SK-N-SH treated with all-trans-retinoic acid at 6 μM for 48 hours (cell line): Measurements from ENCODE around the gene PRRG1.

Experiments
- ATAC-seq: fragments of 200-7000 bp; cut with Tn5 transposase; 3 replicates; pipeline ENCODE4 v1.9.1; 2020; ENCODE audit warnings: mild to moderate bottlenecking, moderate library complexity
- BACH2 ChIP-seq: fragments of 250-450 bp; sonication (Bioruptor Pico); IDR thresholded peaks from 2 replicates; pipeline ENCODE4 v1.9.0; 2021; ENCODE audit warnings: mild to moderate bottlenecking, borderline replicate concordance
- CSDC2 ChIP-seq: fragments of 250-450 bp; sonication (Bioruptor Pico); IDR thresholded peaks from 2 replicates; pipeline ENCODE4 v1.5.0; 2020; ENCODE audit warnings: mild to moderate bottlenecking, moderate library complexity
- GLIS3 ChIP-seq: fragments of 250-450 bp; sonication (Bioruptor Pico); IDR thresholded peaks from 2 replicates; pipeline ENCODE4 v1.5.0; 2020; ENCODE audit warnings: mild to moderate bottlenecking, moderate library complexity
- ISL1 ChIP-seq: fragments of 250-450 bp; sonication (Bioruptor Pico); IDR thresholded peaks from 2 replicates; pipeline ENCODE4 v2.1.2; 2022; ENCODE audit warnings: mild to moderate bottlenecking, moderate library complexity
- OSR1 ChIP-seq: fragments of 250-450 bp; sonication (Bioruptor Pico); IDR thresholded peaks from 2 replicates; pipeline ENCODE4 v1.8.0; 2022; ENCODE audit warnings: moderate library complexity, mild to moderate bottlenecking, inconsistent platforms
- PPARA ChIP-seq: fragments of 250-450 bp; sonication (Bioruptor Pico); IDR thresholded peaks from 2 replicates; pipeline ENCODE4 v1.5.0; 2020; ENCODE audit warnings: mild to moderate bottlenecking, borderline replicate concordance
- SNAI2 ChIP-seq: fragments of 250-450 bp; sonication (Bioruptor Pico); IDR thresholded peaks from 2 replicates; pipeline ENCODE4 v1.5.0; 2020; ENCODE audit warnings: mild to moderate bottlenecking, moderate library complexity
- TCF4 ChIP-seq: fragments of 250-450 bp; sonication (Bioruptor Pico); IDR thresholded peaks from 2 replicates; pipeline ENCODE4 v1.8.0; 2021; ENCODE audit warnings: mild to moderate bottlenecking, moderate library complexity, borderline replicate concordance
- TOX ChIP-seq: fragments of 250-450 bp; sonication (Bioruptor Pico); IDR thresholded peaks from 2 replicates; pipeline ENCODE4 v1.8.0; 2021; ENCODE audit warnings: mild to moderate bottlenecking, moderate library complexity, borderline replicate concordance
- ZC3H10 ChIP-seq: fragments of 250-450 bp; sonication (Bioruptor Pico); IDR thresholded peaks from 2 replicates; pipeline ENCODE4 v1.5.1; 2021; ENCODE audit warnings: mild to moderate bottlenecking, moderate library complexity
- ZFP3 ChIP-seq: fragments of 250-450 bp; sonication (Bioruptor Pico); IDR thresholded peaks from 2 replicates; pipeline ENCODE4 v1.5.0; 2020; ENCODE audit warnings: mild to moderate bottlenecking, moderate library complexity
- ZFP30 ChIP-seq: fragments of 450-650 bp; formaldehyde crosslinking; IDR thresholded peaks from 2 replicates; pipeline ENCODE4 v1.5.0; 2022; ENCODE audit warnings: mild to moderate bottlenecking, moderate library complexity
- ZNF565 ChIP-seq: fragments of 450-650 bp; formaldehyde crosslinking; conservative IDR thresholded peaks from 2 replicates; pipeline ENCODE4 v1.5.0; 2020; ENCODE audit warnings: low read depth, mild to moderate bottlenecking, moderate library complexity
- ZNF8 ChIP-seq: fragments of 450-650 bp; formaldehyde crosslinking; IDR thresholded peaks from 2 replicates; pipeline ENCODE4 v1.5.0; 2020; ENCODE audit warnings: mild to moderate bottlenecking, moderate library complexity
- TF ChIP-seq, protein P1 (sequence below): fragments of 250-450 bp; sonication (Bioruptor Pico); IDR thresholded peaks from 2 replicates; pipeline ENCODE4 v1.8.0; 2020; ENCODE audit warnings: mild to moderate bottlenecking, moderate library complexity, borderline replicate concordance
- TF ChIP-seq, protein P2 (sequence below): fragments of 250-450 bp; sonication (Bioruptor Pico); IDR thresholded peaks from 2 replicates; pipeline ENCODE4 v1.8.0; 2021; ENCODE audit warnings: low read depth, mild to moderate bottlenecking, moderate library complexity, borderline replicate concordance
- TF ChIP-seq, protein P3 (sequence below): fragments of 250-450 bp; sonication (Bioruptor Pico); IDR thresholded peaks from 2 replicates; pipeline ENCODE4 v1.5.1; 2021; ENCODE audit warnings: mild to moderate bottlenecking, moderate library complexity
- TF ChIP-seq, protein P4 (sequence below): fragments of 250-450 bp; sonication (Bioruptor Pico); IDR thresholded peaks from 2 replicates; pipeline ENCODE4 v1.5.0; 2020; ENCODE audit warnings: mild to moderate bottlenecking, moderate library complexity
- TF ChIP-seq, protein P5 (sequence below): fragments of 250-450 bp; sonication (Bioruptor Pico); IDR thresholded peaks from 2 replicates; pipeline ENCODE4 v1.5.1; 2020; ENCODE audit warnings: low read depth, mild to moderate bottlenecking, moderate library complexity

The PRRG1 gene

DNA sequence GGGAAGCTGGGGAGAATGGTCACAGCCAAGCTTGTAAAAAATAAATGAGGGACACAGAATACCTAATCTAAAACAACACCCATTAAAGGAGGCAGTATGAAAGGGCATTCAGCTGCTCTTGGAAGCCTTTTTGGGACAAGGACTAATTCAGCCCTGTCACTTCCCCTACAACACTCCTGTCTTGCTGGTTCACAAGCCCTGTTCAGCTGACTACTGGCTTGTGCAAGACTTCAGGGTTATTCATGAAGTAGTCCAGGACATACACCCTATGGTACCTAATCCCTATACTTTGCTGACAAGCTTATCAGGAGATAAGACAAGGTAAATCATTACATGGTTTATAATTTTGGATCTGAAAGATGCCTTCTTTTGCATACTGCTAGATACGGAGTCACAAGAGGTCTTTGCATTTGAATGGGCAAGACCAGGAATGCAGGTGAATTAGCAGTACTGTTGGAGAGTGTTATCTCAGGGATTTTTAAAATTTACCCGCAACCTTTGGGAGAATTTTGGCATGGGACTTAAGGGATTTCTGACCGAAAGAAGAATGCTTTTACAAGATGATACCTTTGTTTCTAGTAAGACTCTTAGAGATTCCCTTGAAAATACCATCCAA lies 119.1 kb downstream of the PRRG1 start:
- TF ChIP-seq ISL1 (no peak), BACH2 (no peak), ZFP30 (CRISPR knock-in tag) (no peak), ZC3H10 (CRISPR knock-in tag) (no peak), TCF4 (CRISPR knock-in tag) (no peak), TOX (CRISPR knock-in tag) (no peak), CSDC2 (CRISPR knock-in tag) (no peak), SNAI2 (no peak), ZNF565 (CRISPR knock-in tag) (no peak), OSR1 (CRISPR knock-in tag) (no peak), PPARA (CRISPR knock-in tag) (no peak), GLIS3 (CRISPR knock-in tag) (no peak)
- TF ChIP-seq, protein P1, sequence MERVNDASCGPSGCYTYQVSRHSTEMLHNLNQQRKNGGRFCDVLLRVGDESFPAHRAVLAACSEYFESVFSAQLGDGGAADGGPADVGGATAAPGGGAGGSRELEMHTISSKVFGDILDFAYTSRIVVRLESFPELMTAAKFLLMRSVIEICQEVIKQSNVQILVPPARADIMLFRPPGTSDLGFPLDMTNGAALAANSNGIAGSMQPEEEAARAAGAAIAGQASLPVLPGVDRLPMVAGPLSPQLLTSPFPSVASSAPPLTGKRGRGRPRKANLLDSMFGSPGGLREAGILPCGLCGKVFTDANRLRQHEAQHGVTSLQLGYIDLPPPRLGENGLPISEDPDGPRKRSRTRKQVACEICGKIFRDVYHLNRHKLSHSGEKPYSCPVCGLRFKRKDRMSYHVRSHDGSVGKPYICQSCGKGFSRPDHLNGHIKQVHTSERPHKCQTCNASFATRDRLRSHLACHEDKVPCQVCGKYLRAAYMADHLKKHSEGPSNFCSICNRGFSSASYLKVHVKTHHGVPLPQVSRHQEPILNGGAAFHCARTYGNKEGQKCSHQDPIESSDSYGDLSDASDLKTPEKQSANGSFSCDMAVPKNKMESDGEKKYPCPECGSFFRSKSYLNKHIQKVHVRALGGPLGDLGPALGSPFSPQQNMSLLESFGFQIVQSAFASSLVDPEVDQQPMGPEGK = no peak
- TF ChIP-seq, protein P2, sequence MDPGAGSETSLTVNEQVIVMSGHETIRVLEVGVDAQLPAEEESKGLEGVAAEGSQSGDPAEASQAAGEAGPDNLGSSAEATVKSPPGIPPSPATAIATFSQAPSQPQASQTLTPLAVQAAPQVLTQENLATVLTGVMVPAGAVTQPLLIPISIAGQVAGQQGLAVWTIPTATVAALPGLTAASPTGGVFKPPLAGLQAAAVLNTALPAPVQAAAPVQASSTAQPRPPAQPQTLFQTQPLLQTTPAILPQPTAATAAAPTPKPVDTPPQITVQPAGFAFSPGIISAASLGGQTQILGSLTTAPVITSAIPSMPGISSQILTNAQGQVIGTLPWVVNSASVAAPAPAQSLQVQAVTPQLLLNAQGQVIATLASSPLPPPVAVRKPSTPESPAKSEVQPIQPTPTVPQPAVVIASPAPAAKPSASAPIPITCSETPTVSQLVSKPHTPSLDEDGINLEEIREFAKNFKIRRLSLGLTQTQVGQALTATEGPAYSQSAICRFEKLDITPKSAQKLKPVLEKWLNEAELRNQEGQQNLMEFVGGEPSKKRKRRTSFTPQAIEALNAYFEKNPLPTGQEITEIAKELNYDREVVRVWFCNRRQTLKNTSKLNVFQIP = no peak
- TF ChIP-seq, protein P3, sequence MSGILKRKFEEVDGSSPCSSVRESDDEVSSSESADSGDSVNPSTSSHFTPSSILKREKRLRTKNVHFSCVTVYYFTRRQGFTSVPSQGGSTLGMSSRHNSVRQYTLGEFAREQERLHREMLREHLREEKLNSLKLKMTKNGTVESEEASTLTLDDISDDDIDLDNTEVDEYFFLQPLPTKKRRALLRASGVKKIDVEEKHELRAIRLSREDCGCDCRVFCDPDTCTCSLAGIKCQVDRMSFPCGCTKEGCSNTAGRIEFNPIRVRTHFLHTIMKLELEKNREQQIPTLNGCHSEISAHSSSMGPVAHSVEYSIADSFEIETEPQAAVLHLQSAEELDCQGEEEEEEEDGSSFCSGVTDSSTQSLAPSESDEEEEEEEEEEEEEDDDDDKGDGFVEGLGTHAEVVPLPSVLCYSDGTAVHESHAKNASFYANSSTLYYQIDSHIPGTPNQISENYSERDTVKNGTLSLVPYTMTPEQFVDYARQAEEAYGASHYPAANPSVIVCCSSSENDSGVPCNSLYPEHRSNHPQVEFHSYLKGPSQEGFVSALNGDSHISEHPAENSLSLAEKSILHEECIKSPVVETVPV = no peak
- no peak for ATAC-seq

DNA sequence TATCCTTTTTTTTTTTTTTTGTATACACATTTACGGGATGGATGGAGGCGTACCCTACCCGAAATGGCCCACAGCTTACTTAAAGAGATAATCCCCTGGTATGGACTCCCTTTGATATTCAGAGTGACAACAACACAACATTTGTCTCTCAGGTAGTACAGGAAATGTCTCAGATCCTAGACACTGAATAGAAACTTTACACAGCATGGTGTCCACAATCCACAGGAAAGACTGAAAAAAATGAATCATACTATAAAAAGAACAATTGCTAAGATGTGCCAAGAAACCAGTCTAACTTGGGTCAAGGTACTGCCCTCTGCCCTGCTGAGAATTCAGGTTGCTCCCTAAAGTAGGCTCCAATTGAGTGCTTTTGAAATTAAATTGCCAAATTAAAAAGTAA lies 121.5 kb downstream of the PRRG1 start:
- ATAC-seq = no peak
- TF ChIP-seq TOX (CRISPR knock-in tag) = no peak
- TF ChIP-seq OSR1 (CRISPR knock-in tag) = no peak
- TF ChIP-seq, protein P4, sequence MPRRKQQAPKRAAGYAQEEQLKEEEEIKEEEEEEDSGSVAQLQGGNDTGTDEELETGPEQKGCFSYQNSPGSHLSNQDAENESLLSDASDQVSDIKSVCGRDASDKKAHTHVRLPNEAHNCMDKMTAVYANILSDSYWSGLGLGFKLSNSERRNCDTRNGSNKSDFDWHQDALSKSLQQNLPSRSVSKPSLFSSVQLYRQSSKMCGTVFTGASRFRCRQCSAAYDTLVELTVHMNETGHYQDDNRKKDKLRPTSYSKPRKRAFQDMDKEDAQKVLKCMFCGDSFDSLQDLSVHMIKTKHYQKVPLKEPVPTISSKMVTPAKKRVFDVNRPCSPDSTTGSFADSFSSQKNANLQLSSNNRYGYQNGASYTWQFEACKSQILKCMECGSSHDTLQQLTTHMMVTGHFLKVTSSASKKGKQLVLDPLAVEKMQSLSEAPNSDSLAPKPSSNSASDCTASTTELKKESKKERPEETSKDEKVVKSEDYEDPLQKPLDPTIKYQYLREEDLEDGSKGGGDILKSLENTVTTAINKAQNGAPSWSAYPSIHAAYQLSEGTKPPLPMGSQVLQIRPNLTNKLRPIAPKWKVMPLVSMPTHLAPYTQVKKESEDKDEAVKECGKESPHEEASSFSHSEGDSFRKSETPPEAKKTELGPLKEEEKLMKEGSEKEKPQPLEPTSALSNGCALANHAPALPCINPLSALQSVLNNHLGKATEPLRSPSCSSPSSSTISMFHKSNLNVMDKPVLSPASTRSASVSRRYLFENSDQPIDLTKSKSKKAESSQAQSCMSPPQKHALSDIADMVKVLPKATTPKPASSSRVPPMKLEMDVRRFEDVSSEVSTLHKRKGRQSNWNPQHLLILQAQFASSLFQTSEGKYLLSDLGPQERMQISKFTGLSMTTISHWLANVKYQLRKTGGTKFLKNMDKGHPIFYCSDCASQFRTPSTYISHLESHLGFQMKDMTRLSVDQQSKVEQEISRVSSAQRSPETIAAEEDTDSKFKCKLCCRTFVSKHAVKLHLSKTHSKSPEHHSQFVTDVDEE = no peak
- TF ChIP-seq PPARA (CRISPR knock-in tag) = no peak
- TF ChIP-seq, protein P5, sequence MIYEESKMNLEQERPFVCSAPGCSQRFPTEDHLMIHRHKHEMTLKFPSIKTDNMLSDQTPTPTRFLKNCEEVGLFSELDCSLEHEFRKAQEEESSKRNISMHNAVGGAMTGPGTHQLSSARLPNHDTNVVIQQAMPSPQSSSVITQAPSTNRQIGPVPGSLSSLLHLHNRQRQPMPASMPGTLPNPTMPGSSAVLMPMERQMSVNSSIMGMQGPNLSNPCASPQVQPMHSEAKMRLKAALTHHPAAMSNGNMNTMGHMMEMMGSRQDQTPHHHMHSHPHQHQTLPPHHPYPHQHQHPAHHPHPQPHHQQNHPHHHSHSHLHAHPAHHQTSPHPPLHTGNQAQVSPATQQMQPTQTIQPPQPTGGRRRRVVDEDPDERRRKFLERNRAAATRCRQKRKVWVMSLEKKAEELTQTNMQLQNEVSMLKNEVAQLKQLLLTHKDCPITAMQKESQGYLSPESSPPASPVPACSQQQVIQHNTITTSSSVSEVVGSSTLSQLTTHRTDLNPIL = no peak
- TF ChIP-seq ZC3H10 (CRISPR knock-in tag) = no peak
- no peak for TF ChIP-seq ISL1
- TF ChIP-seq, protein P1 = no peak
- TF ChIP-seq ZNF565 (CRISPR knock-in tag) = no peak
- TF ChIP-seq GLIS3 (CRISPR knock-in tag) = no peak
- no peak for TF ChIP-seq ZNF8 (CRISPR knock-in tag)
- TF ChIP-seq, protein P3 = no peak
- TF ChIP-seq CSDC2 (CRISPR knock-in tag) = no peak
- no peak for TF ChIP-seq ZFP3 (CRISPR knock-in tag)
- TF ChIP-seq TCF4 (CRISPR knock-in tag) = no peak
